GM12878 (cell line): ENCODE results near the gene S1PR2. TPM values are rescaled to one million over a fixed set of nuclear protein-coding genes. Genes with fewer than 3 reads are reported as not detected.

Experiments used
- MXI1 ChIP-seq: fragments of 150-350 bp; IDR thresholded peaks from 2 replicates; pipeline ENCODE4 v1.6.1; 2011; ENCODE audit warnings: low read depth, mild to moderate bottlenecking, inconsistent platforms, low read length, improper control_type of control experiment
- PBX3 ChIP-seq: IDR thresholded peaks from 2 replicates; pipeline ENCODE4 v1.6.1; 2011; ENCODE audit warnings: mild to moderate bottlenecking, low read depth, low read length, moderate library complexity; ENCODE audit not compliant: insufficient replicate concordance
- SIN3A ChIP-seq: IDR thresholded peaks from 2 replicates; pipeline ENCODE4 v1.6.1; 2012; ENCODE audit warnings: low read depth, low read length, improper control_type of control experiment
- STAT3 ChIP-seq: IDR thresholded peaks from 2 replicates; pipeline ENCODE4 v1.6.1; 2011; ENCODE audit warnings: low read depth, low read length, improper control_type of control experiment
- TCF12 ChIP-seq: IDR thresholded peaks from 2 replicates; pipeline ENCODE4 v1.6.1; 2011; ENCODE audit warnings: low read depth, mild to moderate bottlenecking, low read length
- polyA plus RNA-seq, 11 experiments: library from polyadenylated mRNA; depleted of rRNA in 4 of 11; unstranded in 6 of 11; stranded (reverse) in 5 of 11; fragments of >200 nt; fragmentation: Nextera tagmentation in 4 of 11; fragmentation: Illumina TruSeq in 1 of 11; extraction: Ambion mirVana in 4 of 11; extraction: Trizol in 1 of 11; gene quantifications; 1 replicate in 1 of 11; 2 replicates in 10 of 11; pipeline versions ENCODE4 v1.2.1 to v1.2.3, GENCODE V29; 2011 to 2016; ENCODE audit warnings: inconsistent platforms in 2 of 11, missing spikeins in 2 of 11, low read depth in 1 of 11
- total RNA-seq, 4 experiments: library from RNA; depleted of rRNA in 3 of 4; stranded (reverse); fragments of >200 nt in 3 of 4; fragmentation: Illumina TruSeq in 1 of 4; extraction: Trizol in 1 of 4; gene quantifications; 2 replicates each; pipeline versions ENCODE4 v1.2.1 to v1.2.3, GENCODE V29; 2013 to 2021
- TF ChIP-seq, protein P1 (sequence below): fragments of 450-650 bp; IDR thresholded peaks from 2 replicates; pipeline ENCODE4 v1.6.1; 2017; ENCODE audit warnings: borderline replicate concordance
- TF ChIP-seq, protein P2 (sequence below): fragments of 450-650 bp; IDR thresholded peaks from 2 replicates; pipeline ENCODE4 v1.6.1; 2016; ENCODE audit warnings: mild to moderate bottlenecking, moderate library complexity, borderline replicate concordance

S1PR2 gene
- total and polyA plus RNA-seq, 10 of the 15 experiments (the other 5 are each of a cell fraction or from before 2014, with no cell fraction given): 4.9 to 26.8 (median 11.6) TPM

DNA sequence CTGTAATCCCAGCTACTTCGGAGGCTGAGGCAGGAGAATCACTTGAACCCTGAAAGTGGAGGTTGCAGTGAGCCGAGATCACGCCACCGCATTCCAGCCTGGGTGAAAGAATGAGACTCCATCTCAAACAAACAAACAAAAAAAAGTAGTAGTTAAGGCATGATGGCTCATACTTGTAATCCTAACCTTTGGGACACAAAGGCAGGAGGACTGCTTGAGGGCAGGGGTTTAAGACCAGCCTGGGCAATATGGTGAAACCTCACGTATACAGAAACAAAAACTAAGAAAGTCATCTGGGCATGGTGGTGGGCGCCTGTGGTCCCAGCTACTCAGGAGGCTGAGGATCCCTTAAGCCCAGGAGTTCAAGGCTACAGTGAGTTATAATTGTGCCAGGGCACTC is 38.2 kb downstream of the S1PR2 start (continued):
- TF ChIP-seq, protein P1, sequence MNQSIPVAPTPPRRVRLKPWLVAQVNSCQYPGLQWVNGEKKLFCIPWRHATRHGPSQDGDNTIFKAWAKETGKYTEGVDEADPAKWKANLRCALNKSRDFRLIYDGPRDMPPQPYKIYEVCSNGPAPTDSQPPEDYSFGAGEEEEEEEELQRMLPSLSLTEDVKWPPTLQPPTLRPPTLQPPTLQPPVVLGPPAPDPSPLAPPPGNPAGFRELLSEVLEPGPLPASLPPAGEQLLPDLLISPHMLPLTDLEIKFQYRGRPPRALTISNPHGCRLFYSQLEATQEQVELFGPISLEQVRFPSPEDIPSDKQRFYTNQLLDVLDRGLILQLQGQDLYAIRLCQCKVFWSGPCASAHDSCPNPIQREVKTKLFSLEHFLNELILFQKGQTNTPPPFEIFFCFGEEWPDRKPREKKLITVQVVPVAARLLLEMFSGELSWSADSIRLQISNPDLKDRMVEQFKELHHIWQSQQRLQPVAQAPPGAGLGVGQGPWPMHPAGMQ: no peak
- TF ChIP-seq, protein P2, sequence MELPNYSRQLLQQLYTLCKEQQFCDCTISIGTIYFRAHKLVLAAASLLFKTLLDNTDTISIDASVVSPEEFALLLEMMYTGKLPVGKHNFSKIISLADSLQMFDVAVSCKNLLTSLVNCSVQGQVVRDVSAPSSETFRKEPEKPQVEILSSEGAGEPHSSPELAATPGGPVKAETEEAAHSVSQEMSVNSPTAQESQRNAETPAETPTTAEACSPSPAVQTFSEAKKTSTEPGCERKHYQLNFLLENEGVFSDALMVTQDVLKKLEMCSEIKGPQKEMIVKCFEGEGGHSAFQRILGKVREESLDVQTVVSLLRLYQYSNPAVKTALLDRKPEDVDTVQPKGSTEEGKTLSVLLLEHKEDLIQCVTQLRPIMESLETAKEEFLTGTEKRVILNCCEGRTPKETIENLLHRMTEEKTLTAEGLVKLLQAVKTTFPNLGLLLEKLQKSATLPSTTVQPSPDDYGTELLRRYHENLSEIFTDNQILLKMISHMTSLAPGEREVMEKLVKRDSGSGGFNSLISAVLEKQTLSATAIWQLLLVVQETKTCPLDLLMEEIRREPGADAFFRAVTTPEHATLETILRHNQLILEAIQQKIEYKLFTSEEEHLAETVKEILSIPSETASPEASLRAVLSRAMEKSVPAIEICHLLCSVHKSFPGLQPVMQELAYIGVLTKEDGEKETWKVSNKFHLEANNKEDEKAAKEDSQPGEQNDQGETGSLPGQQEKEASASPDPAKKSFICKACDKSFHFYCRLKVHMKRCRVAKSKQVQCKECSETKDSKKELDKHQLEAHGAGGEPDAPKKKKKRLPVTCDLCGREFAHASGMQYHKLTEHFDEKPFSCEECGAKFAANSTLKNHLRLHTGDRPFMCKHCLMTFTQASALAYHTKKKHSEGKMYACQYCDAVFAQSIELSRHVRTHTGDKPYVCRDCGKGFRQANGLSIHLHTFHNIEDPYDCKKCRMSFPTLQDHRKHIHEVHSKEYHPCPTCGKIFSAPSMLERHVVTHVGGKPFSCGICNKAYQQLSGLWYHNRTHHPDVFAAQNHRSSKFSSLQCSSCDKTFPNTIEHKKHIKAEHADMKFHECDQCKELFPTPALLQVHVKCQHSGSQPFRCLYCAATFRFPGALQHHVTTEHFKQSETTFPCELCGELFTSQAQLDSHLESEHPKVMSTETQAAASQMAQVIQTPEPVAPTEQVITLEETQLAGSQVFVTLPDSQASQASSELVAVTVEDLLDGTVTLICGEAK: no peak
- TF ChIP-seq PBX3 (no peak), SIN3A (no peak), STAT3 (no peak), MXI1 (no peak), TCF12 (no peak)
